T-helper 17 cell (primary cell): ENCODE results near the gene FAM53A. TPM values are rescaled to one million over a fixed set of nuclear protein-coding genes. Genes with fewer than 3 reads are reported as not detected.

Experiments
- ATAC-seq: fragments of 150-1000 bp; cut with Tn5 transposase; 2 replicates; pipeline ENCODE4 v1.10.0; 2021; ENCODE audit warnings: mild to moderate bottlenecking, moderate library complexity
- DNase-seq, 3 donors: peaks; one replicate each; pipeline versions ENCODE4 v3.0.0 to v3.0.0-alpha.2; 2020 to 2021
- H3K9me3 ChIP-seq: one replicate; pipeline ENCODE4 v1.7.0; 2013; ENCODE audit warnings: low read length, mild to moderate bottlenecking; ENCODE audit not compliant: control insufficient read depth, poor library complexity, severe bottlenecking
- H3K27ac Mint-ChIP-seq: one replicate; pipeline ENCODE4 v1.8.0; 2022; ENCODE audit warnings: mild to moderate bottlenecking, moderate library complexity, mixed read lengths
- H3K27me3 Mint-ChIP-seq: one replicate; pipeline ENCODE4 v1.8.0; 2022; ENCODE audit warnings: mixed read lengths
- H3K36me3 Mint-ChIP-seq: one replicate; pipeline ENCODE4 v1.8.0; 2022; ENCODE audit warnings: low read depth, mixed read lengths
- H3K4me1 Mint-ChIP-seq: one replicate; pipeline ENCODE4 v1.8.0; 2022; ENCODE audit warnings: mild to moderate bottlenecking, mixed read lengths
- H3K4me3 Mint-ChIP-seq: one replicate; pipeline ENCODE4 v1.8.0; 2022; ENCODE audit warnings: mild to moderate bottlenecking, moderate library complexity, mixed read lengths
- total RNA-seq, 4 donors: library from RNA in 2 of 4; stranded (reverse) in 2 of 4; gene quantifications; one replicate each; pipeline ENCODE4 v1.2.3 and lab custom pipeline; 2022 to 2026

FAM53A gene
- total RNA-seq, 2 donors from 2014 or later = 2.4 to 3.1 TPM

DNA sequence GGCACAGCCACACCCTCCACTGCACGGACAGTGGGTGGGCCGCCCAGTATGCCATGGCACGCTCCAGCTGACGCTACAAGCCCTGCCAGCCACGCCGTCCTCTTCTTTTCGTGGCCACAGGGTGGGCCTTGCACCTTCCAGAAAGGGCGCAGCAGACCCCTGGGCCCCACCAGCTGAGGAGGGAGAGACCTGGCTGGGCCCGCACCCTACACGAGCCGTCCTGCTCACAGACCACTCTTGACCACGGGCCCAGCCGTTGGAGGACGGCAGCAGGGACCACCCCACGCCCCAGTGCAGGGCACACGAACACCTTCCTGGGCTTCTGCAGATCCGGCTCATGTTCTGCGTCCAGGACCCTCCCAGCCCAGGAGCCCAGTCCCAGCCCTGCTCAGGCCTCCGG, 27.1 kb downstream of the FAM53A start:
- H3K27ac Mint-ChIP-seq = no peak overlapping the region
- H3K4me3 Mint-ChIP-seq = no peak overlapping the region
- no peaks in the 10 kb centered on the region for H3K36me3 Mint-ChIP-seq
- H3K9me3 ChIP-seq = no peaks in the 10 kb centered on the region
- no peaks in the 10 kb centered on the region for H3K27me3 Mint-ChIP-seq
- DNase-seq = no peak
- no peak for ATAC-seq
- peaks cover 4% of the 10 kb centered on the region for H3K4me1 Mint-ChIP-seq

GRCh38 chr4:1656132-1656531, 28.0 kb downstream of the FAM53A start:
- DNase-seq (no peak), ATAC-seq (no peak)
- no peaks in the 10 kb centered on the region for H3K9me3 ChIP-seq
- Mint-ChIP-seq H3K4me3 (no peak overlapping the region), H3K36me3 (no peaks in the 10 kb centered on the region), H3K27me3 (no peaks in the 10 kb centered on the region), H3K4me1 (peaks cover 4% of the 10 kb centered on the region), H3K27ac (peak overlapping the region; percentile 29)

GRCh38 chr4:1655676-1656075, 28.4 kb downstream of the FAM53A start:
- Mint-ChIP-seq H3K4me3 (no peak overlapping the region), H3K4me1 (peaks cover 2% of the 10 kb centered on the region), H3K36me3 (no peaks in the 10 kb centered on the region), H3K27ac (peak overlapping the region; percentile 29), H3K27me3 (no peaks in the 10 kb centered on the region)
- ATAC-seq = no peak
- H3K9me3 ChIP-seq = no peaks in the 10 kb centered on the region
- DNase-seq = no peak

- ATAC-seq = no peak
- DNase-seq = no peak
- no peaks in the 10 kb centered on the region for H3K9me3 ChIP-seq
- H3K36me3 Mint-ChIP-seq = no peaks in the 10 kb centered on the region
- peaks cover 2% of the 10 kb centered on the region for H3K4me1 Mint-ChIP-seq
- no peaks in the 10 kb centered on the region for H3K27me3 Mint-ChIP-seq
- H3K4me3 Mint-ChIP-seq = no peak overlapping the region
- H3K27ac Mint-ChIP-seq = no peak overlapping the region
Observed at GRCh38 chr4:1655081-1655480, 29.0 kb downstream of the FAM53A start.

GRCh38 chr4:1654216-1654955, 29.7 kb downstream of the FAM53A start:
- DNase-seq (no peak), ATAC-seq (no peak)
- Mint-ChIP-seq H3K4me3 (no peak overlapping the region), H3K4me1 (peaks cover 2% of the 10 kb centered on the region), H3K36me3 (no peaks in the 10 kb centered on the region), H3K27ac (no peak overlapping the region), H3K27me3 (no peaks in the 10 kb centered on the region)
- H3K9me3 ChIP-seq = no peaks in the 10 kb centered on the region

GRCh38 chr4:1653776-1654175, 30.3 kb downstream of the FAM53A start:
- Mint-ChIP-seq H3K27me3 (no peaks in the 10 kb centered on the region), H3K36me3 (no peaks in the 10 kb centered on the region), H3K4me1 (peaks cover 2% of the 10 kb centered on the region), H3K4me3 (no peak overlapping the region), H3K27ac (no peak overlapping the region)
- DNase-seq (no peak), ATAC-seq (no peak)
- no peaks in the 10 kb centered on the region for H3K9me3 ChIP-seq

DNA sequence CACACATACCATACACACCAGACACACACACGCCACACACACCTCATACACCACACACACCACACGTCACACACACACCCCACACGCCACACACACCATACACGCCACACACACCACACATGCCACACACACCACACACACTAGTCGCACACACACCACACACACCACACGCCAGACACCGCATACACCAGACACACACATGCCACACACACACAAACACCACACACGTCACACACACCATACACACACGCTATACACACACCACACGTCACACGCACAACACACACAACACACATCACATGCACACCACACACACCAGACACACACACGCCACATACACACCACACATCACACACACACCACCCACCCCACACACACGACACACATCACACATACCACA, 32.0 kb downstream of the FAM53A start:
- peaks cover 7% of the 10 kb centered on the region for H3K4me1 Mint-ChIP-seq

GRCh38 chr4:1651609-1652008, 32.5 kb downstream of the FAM53A start:
- Mint-ChIP-seq H3K4me3 (no peak overlapping the region), H3K27ac (no peak overlapping the region)

More for the DNA sequence above, 32.0 kb downstream of the FAM53A start:
- Mint-ChIP-seq H3K27me3 (no peaks in the 10 kb centered on the region), H3K4me3 (no peak overlapping the region), H3K27ac (no peak overlapping the region), H3K36me3 (no peaks in the 10 kb centered on the region)
- DNase-seq (no peak), ATAC-seq (no peak)
- H3K9me3 ChIP-seq = no peaks in the 10 kb centered on the region

DNA sequence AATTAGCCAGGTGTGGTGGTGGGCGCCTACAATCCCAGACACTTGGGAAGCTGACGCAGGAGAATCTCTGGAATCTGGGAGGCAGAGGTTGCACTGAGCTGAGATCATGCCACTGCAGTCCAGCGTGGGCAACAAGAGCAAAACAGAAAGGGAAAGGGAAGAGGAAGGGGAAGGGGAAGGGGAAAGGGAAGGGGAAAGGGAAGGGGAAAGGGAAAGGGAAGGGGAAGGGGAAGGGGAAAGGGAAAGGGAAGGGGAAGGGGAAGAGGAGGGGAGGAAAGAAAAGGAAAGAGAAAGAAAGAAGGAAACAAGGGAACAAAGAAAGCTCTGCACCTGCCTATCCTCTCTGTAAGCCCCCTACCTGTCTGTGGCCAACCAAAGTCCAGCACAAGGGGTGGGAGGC, 35.2 kb downstream of the FAM53A start:
- peaks cover 5% of the 10 kb centered on the region for H3K4me1 Mint-ChIP-seq
- no peak for ATAC-seq
- no peaks in the 10 kb centered on the region for H3K9me3 ChIP-seq
- no peak overlapping the region for H3K27ac Mint-ChIP-seq
- H3K27me3 Mint-ChIP-seq = no peaks in the 10 kb centered on the region
- no peak overlapping the region for H3K4me3 Mint-ChIP-seq
- H3K36me3 Mint-ChIP-seq = no peaks in the 10 kb centered on the region
- no peak for DNase-seq

More at GRCh38 chr4:1651609-1652008, 32.5 kb downstream of the FAM53A start:
- no peak for ATAC-seq
- Mint-ChIP-seq H3K36me3 (no peaks in the 10 kb centered on the region), H3K4me1 (peaks cover 7% of the 10 kb centered on the region), H3K27me3 (no peaks in the 10 kb centered on the region)
- H3K9me3 ChIP-seq = no peaks in the 10 kb centered on the region
- DNase-seq = no peak

GRCh38 chr4:1647432-1647831, 36.7 kb downstream of the FAM53A start:
- no peaks in the 10 kb centered on the region for H3K9me3 ChIP-seq
- DNase-seq (no peak), ATAC-seq (no peak)
- H3K4me3 Mint-ChIP-seq = peak overlapping the region; percentile 37
- no peaks in the 10 kb centered on the region for H3K36me3 Mint-ChIP-seq
- no peaks in the 10 kb centered on the region for H3K27me3 Mint-ChIP-seq
- peaks cover 5% of the 10 kb centered on the region for H3K4me1 Mint-ChIP-seq
- H3K27ac Mint-ChIP-seq = peak overlapping the region; percentile 51

DNA sequence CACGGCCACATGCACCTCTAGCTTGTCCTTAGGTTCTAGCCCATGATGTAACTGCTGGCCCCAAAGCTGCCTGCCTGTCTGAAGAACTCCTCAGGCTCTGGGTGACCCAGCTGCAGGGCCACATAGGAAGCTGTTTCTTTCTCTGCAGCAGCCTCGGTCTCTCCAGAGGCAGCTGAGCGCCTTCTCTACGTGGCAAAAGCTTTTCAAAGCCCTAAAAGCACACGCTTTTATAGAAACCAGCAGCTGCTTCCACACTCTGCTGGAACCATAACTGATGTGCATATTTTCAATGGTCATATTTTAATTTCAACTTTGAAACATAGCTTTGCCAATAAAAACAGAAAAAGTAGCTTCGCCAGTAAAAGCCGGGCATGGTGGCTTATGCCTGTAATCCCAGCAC, 37.4 kb downstream of the FAM53A start:
- no peak for DNase-seq
- H3K36me3 Mint-ChIP-seq = no peaks in the 10 kb centered on the region
- H3K27me3 Mint-ChIP-seq = no peaks in the 10 kb centered on the region
- H3K9me3 ChIP-seq = no peaks in the 10 kb centered on the region
- no peak overlapping the region for H3K27ac Mint-ChIP-seq
- H3K4me1 Mint-ChIP-seq = peaks cover 5% of the 10 kb centered on the region
- no peak overlapping the region for H3K4me3 Mint-ChIP-seq
- ATAC-seq = no peak

GRCh38 chr4:1644891-1645657, 39.0 kb downstream of the FAM53A start:
- H3K9me3 ChIP-seq = no peaks in the 10 kb centered on the region
- H3K36me3 Mint-ChIP-seq = no peaks in the 10 kb centered on the region
- no peak for DNase-seq
- no peak overlapping the region for H3K27ac Mint-ChIP-seq
- no peak for ATAC-seq
- H3K27me3 Mint-ChIP-seq = no peaks in the 10 kb centered on the region
- H3K4me1 Mint-ChIP-seq = peaks cover 5% of the 10 kb centered on the region
- H3K4me3 Mint-ChIP-seq = no peak overlapping the region

- ATAC-seq = no peak
- no peaks in the 10 kb centered on the region for H3K27me3 Mint-ChIP-seq
Observed at GRCh38 chr4:1643971-1644735, 40.0 kb downstream of the FAM53A start.

More at GRCh38 chr4:1643971-1644735, 40.0 kb downstream of the FAM53A start:
- H3K36me3 Mint-ChIP-seq = no peaks in the 10 kb centered on the region
- no peak for DNase-seq
- no peak overlapping the region for H3K27ac Mint-ChIP-seq
- H3K4me3 Mint-ChIP-seq = no peak overlapping the region
- H3K9me3 ChIP-seq = no peaks in the 10 kb centered on the region
- H3K4me1 Mint-ChIP-seq = peaks cover 5% of the 10 kb centered on the region
